Measurements from ENCODE around the gene PDE6A.

Gene PDE6A

GRCh38 chr5:149833116-149833827 lies 111.3 kb downstream of the PDE6A start:
- no peak for DNase-seq

- DNase-seq: no peak
Measured at GRCh38 chr5:149832636-149833035, 112.0 kb downstream of the PDE6A start.

DNA sequence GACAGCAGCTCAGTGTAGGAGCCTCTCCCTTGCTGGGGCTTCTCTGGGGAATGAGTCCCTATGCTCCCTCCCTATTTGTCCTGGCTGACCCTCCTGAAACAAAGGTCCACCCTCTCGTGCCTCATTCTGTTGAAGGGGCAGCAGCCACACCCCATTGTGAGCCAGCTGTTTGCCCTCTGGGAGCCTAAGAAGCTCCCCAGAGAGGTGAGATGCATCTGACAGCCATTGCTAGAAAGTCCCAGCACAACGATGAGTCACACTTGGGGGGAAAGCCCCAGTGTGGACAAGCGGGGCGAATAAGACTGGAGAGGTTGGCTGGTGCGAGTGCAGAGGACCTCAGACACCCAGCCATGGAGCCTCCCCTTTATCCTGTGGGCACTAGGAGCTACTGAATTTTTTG lies 113.1 kb downstream of the PDE6A start:
- DNase-seq: no peak

- DNase-seq: no peak
Measured at GRCh38 chr5:149830579-149830978, 114.0 kb downstream of the PDE6A start.

DNA sequence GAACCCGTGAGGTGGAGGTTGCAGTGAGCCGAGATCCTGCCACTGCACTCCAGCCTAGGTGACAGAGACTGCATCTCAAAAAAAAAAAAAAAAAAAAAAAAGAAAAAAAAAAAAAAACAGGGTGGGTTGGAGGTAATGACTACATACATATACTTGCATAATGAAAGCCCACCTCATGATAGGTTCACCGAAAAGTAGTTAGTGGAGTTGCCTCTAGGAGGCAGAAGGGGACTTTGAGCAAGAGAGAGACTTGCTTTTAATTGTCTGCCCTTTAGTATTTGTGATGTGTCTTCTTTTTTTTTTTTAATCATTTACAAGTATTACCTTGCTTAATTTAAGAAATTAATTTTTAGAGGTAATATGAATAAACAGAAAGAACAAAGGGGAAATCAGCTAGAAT lies 114.6 kb downstream of the PDE6A start:
- DNase-seq: no peak

- no peak for DNase-seq
Measured at GRCh38 chr5:149828161-149829011, 116.2 kb downstream of the PDE6A start.

DNA sequence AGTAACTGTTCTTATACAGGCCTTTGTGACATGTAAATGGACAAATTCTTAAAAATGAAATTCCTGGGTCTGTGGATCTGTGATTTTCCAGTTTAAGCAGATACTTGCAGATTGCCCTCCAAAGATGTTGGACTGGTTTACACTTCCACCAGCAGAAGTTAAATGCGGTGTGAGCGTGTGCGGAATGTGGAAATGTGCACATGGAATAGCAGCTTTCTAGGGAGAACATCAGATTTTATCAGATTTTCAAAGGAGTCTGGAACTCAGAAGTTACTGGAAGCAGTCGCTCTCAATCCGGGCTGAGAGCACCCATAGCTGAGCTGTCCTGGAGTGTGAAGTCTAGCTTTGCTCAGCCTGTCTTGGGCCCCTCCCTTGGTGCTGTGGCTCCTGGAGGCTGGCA lies 117.0 kb downstream of the PDE6A start:
- no peak for DNase-seq

DNA sequence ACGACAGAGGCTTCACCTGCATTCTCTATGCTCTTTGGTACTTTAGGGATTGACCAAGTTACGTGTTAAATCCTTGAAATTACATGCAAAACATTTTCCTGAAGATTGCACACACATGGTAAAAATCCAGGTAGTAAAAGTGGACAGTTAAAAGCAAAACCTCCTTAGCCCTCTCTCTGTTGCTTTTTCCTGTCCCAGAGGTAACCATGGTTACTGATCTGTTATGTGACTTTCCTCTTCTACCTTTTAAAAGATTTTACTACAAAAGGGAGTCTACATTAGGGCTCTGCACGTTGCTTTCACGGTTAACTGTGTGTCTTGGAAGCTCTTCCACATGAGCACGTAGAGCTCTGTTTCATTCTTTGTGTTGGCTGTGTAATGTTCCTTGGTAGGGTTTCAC lies 117.5 kb downstream of the PDE6A start:
- no peak for DNase-seq

- no peak for DNase-seq
Measured at GRCh38 chr5:149826574-149826973, 118.0 kb downstream of the PDE6A start.

GRCh38 chr5:149824846-149825245 lies 119.7 kb downstream of the PDE6A start:
- no peak for DNase-seq

DNA sequence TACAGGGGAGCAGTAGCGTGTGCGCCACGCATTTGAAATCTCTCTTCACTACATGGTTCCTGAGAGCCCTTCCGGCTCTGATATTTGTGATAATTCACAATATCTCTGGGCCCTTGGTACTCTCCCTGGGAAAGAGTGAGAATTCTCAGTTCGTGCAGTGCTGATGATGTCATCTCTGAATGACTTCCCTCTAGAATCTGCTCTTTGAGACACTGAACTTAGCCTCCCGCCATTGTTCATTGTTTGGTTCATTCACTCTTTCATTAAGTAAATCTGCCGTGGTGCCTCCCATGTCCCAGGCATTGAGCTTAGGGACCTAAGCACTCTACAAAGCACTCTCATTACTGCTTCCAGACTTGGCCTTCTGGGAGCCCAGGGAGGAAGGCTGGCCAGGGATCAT lies 120.5 kb downstream of the PDE6A start:
- no peak for DNase-seq

DNA sequence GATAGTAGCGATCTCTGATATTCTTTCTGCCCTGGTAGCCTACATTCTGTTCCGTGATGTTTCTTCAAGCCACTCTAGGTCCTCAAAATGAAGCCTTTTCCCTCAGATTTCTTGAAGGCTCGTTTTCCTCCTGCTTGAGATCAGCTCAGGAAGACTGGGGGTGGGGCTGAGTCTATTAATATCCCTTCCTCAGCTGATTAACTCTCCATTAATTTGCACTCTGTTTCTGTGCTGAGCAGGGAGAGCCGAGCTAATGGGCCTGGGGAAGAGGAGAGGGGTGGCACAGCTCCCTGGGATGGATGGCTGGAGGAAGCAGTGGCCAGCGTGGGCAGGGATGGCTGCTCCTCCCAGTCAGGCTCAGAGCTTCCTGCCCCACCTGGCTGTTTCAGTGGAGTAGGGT lies 121.2 kb downstream of the PDE6A start:
- no peak for DNase-seq

DNA sequence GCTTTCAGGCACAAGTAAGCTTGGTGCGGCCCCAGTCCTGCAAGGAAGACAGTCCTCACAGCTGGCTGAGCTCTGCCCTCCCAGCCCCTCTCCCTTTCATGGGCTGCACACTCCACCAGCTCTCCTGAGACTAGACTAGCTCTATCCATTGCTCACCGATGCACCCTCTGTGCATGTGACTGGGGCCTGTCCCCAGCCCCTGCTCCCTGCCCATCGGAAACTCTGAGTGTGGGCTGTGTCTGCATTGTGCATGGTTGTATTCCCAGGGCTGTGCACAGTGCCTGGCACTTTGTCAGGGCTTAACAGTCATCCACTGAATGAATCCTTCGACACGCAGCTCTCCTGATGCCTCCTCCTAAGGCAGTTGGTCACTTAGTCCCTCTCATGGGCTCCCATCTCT lies 122.3 kb downstream of the PDE6A start:
- DNase-seq: no peak

GRCh38 chr5:149820536-149821510 lies 123.8 kb downstream of the PDE6A start:
- no peak for DNase-seq

DNA sequence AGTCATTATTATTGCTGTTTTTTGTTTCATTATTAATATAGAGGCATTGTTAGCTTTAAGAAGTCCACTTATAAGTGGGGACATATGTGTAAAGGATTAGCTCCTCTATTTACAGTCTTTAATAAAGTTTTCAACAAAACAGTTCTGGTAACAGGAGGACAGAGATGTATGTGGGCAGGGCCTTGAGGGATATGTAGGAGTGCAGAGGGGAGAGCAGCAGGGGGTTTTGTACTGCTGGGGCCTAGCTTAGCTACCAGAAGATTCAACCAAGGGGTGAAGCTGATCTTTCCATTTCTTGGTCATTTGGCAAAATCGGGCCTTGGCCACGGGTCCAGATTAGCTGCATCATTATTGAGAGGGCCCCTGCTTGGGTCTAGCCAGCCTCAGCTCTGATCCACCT lies 124.6 kb downstream of the PDE6A start:
- no peak for DNase-seq

DNA sequence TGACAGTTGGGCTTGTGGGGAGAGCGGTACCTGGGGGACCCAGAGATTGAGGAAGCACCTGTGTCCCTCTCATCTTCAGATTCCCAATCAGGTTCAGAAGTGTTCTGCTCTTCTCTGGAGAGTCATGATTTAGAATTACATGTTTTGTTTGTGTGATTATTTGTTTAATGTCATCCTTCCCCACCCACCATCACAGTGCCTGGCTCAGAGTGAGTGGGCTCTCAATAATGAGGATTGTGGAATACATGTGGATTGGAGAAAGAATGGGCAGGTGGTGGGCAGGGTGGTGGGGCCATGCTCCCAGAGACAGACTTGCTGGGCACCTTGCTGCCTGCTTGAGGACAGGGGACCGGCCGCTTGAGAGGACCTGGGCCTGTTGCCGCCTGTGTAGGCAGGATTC lies 126.5 kb downstream of the PDE6A start:
- DNase-seq: no peak

GRCh38 chr5:149817539-149818060 lies 127.0 kb downstream of the PDE6A start:
- no peak for DNase-seq

DNA sequence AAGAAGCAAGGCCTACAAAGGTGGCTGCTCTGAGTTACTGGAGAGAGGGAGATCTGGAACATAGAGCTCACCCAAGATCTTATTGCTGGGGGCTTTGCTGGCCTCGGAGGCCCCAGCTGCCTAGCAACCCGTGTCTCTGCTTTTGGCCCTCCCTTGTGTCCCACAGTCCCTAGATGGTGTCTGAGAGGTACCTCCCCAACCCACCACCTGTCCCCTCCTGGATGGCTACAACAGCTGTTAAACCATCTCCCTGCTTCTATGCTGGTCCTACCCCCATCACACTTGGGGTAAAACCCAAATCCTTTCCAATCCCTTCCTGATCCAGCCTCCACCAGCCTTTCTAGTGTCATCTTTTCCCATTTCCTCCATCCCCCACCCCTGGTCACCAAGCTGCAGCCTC lies 127.9 kb downstream of the PDE6A start:
- DNase-seq: no peak

DNA sequence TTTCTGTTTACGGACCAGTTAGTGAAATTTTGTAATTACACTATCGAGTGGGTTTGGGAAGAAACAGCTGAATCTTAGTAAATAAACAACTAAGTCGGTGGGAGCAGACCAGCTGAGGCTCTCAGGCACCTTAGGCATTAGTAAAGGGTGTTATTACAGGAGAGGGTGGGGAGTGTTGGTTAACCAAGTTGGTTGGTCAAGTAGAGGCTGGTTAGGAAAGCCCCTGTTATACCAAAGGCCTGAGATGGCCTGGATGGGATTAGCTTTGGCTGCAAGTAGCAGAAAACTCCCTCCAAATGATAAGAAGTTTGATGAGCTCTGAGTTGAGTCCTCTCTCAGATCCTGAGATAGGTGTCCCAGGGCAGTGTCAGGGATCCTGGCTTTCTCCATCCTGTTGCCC lies 133.1 kb downstream of the PDE6A start:
- DNase-seq: no peak

DNA sequence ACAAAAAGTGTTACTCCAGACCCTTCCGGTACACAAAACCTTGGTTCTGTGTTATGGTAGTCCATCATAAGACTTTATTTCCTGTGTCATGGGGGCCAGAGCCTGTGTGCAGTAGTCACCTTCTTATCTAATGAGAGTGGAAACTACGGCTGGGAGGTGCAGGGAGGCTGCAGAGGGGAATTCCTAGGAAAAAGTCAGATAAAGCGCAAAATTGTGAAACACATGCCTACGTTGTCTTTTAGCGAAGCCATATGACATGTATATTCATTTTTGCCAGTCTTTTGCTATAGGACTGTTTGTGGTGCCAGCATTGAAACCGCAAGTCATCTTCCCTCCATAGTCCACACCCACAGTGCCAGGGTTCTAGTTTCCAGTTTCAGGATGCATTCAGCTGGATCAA lies 133.7 kb downstream of the PDE6A start:
- no peak for DNase-seq

DNA sequence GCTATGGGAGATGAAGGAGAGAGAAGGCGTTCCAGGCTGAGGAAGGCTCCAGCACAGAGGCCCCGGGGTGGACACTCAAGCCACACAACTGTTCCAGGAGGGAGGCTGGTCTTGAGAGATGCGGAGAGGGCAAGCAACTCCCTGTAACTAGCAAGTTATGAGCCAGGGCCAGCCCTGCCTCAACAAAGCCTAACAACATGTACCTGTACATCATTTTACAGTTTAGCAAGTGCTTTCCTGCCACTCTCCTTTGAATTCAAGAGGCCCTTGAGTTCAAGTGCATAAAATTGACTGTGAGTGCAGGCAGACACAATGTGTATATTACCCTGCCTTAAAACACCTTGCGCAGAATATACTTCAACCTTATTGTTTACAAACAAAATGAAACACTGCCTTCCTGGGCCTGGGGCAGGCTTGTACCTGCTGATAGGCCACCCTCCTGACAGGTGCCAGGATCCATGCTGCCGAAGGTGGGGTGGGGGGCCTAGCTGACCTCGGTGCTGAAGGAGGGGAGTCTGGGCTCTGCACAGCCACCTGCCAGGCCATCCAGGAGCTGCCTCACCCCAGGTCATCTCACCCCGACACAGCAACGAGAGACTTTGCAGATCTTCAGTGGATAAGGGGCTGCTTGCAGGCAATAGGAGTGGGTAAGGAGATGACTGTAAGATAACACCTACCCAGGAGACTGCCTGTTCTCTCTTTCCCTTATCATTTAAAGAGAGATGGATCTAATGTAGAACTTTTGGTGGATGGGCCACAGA lies 134.5 kb downstream of the PDE6A start:
- no peak for DNase-seq

GRCh38 chr5:149808264-149808982 lies 136.2 kb downstream of the PDE6A start:
- no peak for DNase-seq

Measured in NCI-H1417 treated with DMSO at 0.1 percent for 48 hours (cell line).